HEK293 (cell line): ENCODE data around the gene RSRC2.

Experiments used
- CTCF ChIA-PET: fragments of 350-600 bp; formaldehyde crosslinking; extraction: SDS; loops from one replicate; lab custom pipeline; 2021; ENCODE audit warnings: antibody characterized with exemption; lab: Yijun Ruan, JAX
- POLR2A ChIA-PET: fragments of 300-600 bp; formaldehyde crosslinking; extraction: SDS; loops from one replicate; lab custom pipeline; 2020; ENCODE audit warnings: antibody characterized with exemption, inconsistent platforms; lab: Yijun Ruan, JAX
- H3K27ac ChIP-seq: fragments of 200-500 bp; sonication (Bioruptor generic); 2 replicates; pipeline ENCODE4 v1.5.1; 2014; ENCODE audit warnings: low read depth, low read length, control low read depth, inconsistent platforms; ENCODE audit errors: extremely low read depth
- H3K36me3 ChIP-seq, 2 experiments: fragments of 200-500 bp in 1 of 2; sonication (Bioruptor generic) in 1 of 2; 1 replicate in 1 of 2; 2 replicates in 1 of 2; pipeline ENCODE4 v1.5.1; 2014 to 2017; ENCODE audit warnings: inconsistent platforms in 2 of 2, low read length in 2 of 2; ENCODE audit not compliant: control insufficient read depth in 2 of 2, insufficient read depth in 1 of 2
- H3K4me1 ChIP-seq: fragments of 200-500 bp; sonication (Bioruptor generic); 2 replicates; pipeline ENCODE4 v1.5.1; 2014; ENCODE audit warnings: mild to moderate bottlenecking, low read length, inconsistent platforms; ENCODE audit not compliant: control insufficient read depth, insufficient read depth
- H3K4me3 ChIP-seq: 2 replicates; pipeline ENCODE4 v1.5.1; 2011; ENCODE audit warnings: low read depth, mild to moderate bottlenecking, control low read depth, low read length, moderate library complexity
- H3K9me3 ChIP-seq: fragments of 200-500 bp; sonication (Bioruptor generic); 2 replicates; pipeline ENCODE4 v1.5.1; 2014; ENCODE audit warnings: low read depth, low read length, inconsistent platforms; ENCODE audit not compliant: control insufficient read depth, insufficient read depth
- GLI2 ChIP-seq: fragments of 450-650 bp; formaldehyde crosslinking; IDR thresholded peaks from 2 replicates; pipeline ENCODE4; 2017; ENCODE audit warnings: missing biosample characterization, missing genetic modification characterization, low read depth, borderline replicate concordance
- GLIS1 ChIP-seq: fragments of 450-650 bp; formaldehyde crosslinking; IDR thresholded peaks from 2 replicates; pipeline ENCODE4 v1.5.1; 2016; ENCODE audit warnings: missing biosample characterization, missing genetic modification characterization
- MEIS1 ChIP-seq: sonication (generic); formaldehyde crosslinking; IDR thresholded peaks from 2 replicates; pipeline ENCODE4 v1.8.1; 2022; ENCODE audit warnings: missing genetic modification reagents, mild to moderate bottlenecking, borderline replicate concordance
- MYNN ChIP-seq: fragments of 450-650 bp; formaldehyde crosslinking; IDR thresholded peaks from 2 replicates; pipeline ENCODE4 v1.5.1; 2016; ENCODE audit warnings: missing biosample characterization, missing genetic modification characterization, borderline replicate concordance
- REPIN1 ChIP-seq: fragments of 450-650 bp; formaldehyde crosslinking; IDR thresholded peaks from 2 replicates; pipeline ENCODE4 v1.5.1; 2017; ENCODE audit warnings: missing biosample characterization, missing genetic modification characterization, low read depth
- SETDB1 ChIP-seq: IDR thresholded peaks from one replicate; pipeline ENCODE4 v1.6.1; 2017; ENCODE audit warnings: mild to moderate bottlenecking, low read length, moderate library complexity, mixed read lengths; ENCODE audit not compliant: insufficient read length
- SP3 ChIP-seq: fragments of 450-650 bp; formaldehyde crosslinking; IDR thresholded peaks from 2 replicates; pipeline ENCODE4 v1.5.1; 2016; ENCODE audit warnings: missing biosample characterization, missing genetic modification characterization
- ZBTB20 ChIP-seq: fragments of 450-650 bp; formaldehyde crosslinking; IDR thresholded peaks from 2 replicates; pipeline ENCODE4 v1.5.1; 2016; ENCODE audit warnings: missing biosample characterization, missing genetic modification characterization
- ZIC2 ChIP-seq: fragments of 450-650 bp; formaldehyde crosslinking; IDR thresholded peaks from 2 replicates; pipeline ENCODE4 v1.5.1; 2016; ENCODE audit warnings: missing biosample characterization, missing genetic modification characterization
- ZNF132 ChIP-seq: fragments of 450-650 bp; formaldehyde crosslinking; IDR thresholded peaks from 2 replicates; pipeline ENCODE4 v1.5.1; 2017; ENCODE audit warnings: missing biosample characterization, missing genetic modification characterization, borderline replicate concordance
- ZNF148 ChIP-seq: fragments of 450-650 bp; formaldehyde crosslinking; IDR thresholded peaks from 2 replicates; pipeline ENCODE4 v1.5.0; 2017; ENCODE audit warnings: missing biosample characterization, missing genetic modification characterization, borderline replicate concordance
- ZNF155 ChIP-seq: fragments of 450-650 bp; formaldehyde crosslinking; IDR thresholded peaks from 2 replicates; pipeline ENCODE4 v1.5.1; 2016; ENCODE audit warnings: missing biosample characterization, missing genetic modification characterization
- ZNF157 ChIP-seq: fragments of 450-650 bp; formaldehyde crosslinking; IDR thresholded peaks from 2 replicates; pipeline ENCODE4 v1.5.1; 2016; ENCODE audit warnings: missing biosample characterization, missing genetic modification characterization
- ZNF16 ChIP-seq: fragments of 450-650 bp; formaldehyde crosslinking; IDR thresholded peaks from 2 replicates; pipeline ENCODE4 v1.5.1; 2016; ENCODE audit warnings: low read depth, missing biosample characterization, missing genetic modification characterization
- ZNF335 ChIP-seq: fragments of 450-650 bp; formaldehyde crosslinking; conservative IDR thresholded peaks from 2 replicates; pipeline ENCODE4 v1.5.1; 2016; ENCODE audit warnings: missing biosample characterization, missing genetic modification characterization
- ZNF394 ChIP-seq: fragments of 450-650 bp; formaldehyde crosslinking; IDR thresholded peaks from 2 replicates; pipeline ENCODE4 v1.5.1; 2016; ENCODE audit warnings: missing biosample characterization, missing genetic modification characterization, mild to moderate bottlenecking, moderate library complexity, borderline replicate concordance
- ZNF416 ChIP-seq: fragments of 450-650 bp; formaldehyde crosslinking; IDR thresholded peaks from 2 replicates; pipeline ENCODE4 v1.5.1; 2016; ENCODE audit warnings: missing biosample characterization, missing genetic modification characterization
- ZNF433 ChIP-seq: fragments of 450-650 bp; formaldehyde crosslinking; IDR thresholded peaks from 2 replicates; pipeline ENCODE4 v1.5.1; 2016; ENCODE audit warnings: missing biosample characterization, missing genetic modification characterization, low read depth
- ZNF558 ChIP-seq: fragments of 450-650 bp; formaldehyde crosslinking; IDR thresholded peaks from 2 replicates; pipeline ENCODE4 v1.5.1; 2016; ENCODE audit warnings: missing biosample characterization, missing genetic modification characterization
- ZNF561 ChIP-seq: fragments of 450-650 bp; IDR thresholded peaks from 2 replicates; pipeline ENCODE4 v1.5.1; 2018; ENCODE audit warnings: missing biosample characterization, missing genetic modification characterization, borderline replicate concordance
- ZNF585B ChIP-seq: fragments of 450-650 bp; formaldehyde crosslinking; IDR thresholded peaks from 2 replicates; pipeline ENCODE4 v1.5.1; 2016; ENCODE audit warnings: missing biosample characterization, missing genetic modification characterization
- ZNF785 ChIP-seq: fragments of 450-650 bp; formaldehyde crosslinking; IDR thresholded peaks from 2 replicates; pipeline ENCODE4 v1.5.1; 2016; ENCODE audit warnings: missing biosample characterization, missing genetic modification characterization
- TF ChIP-seq, protein P1 (sequence below): fragments of 450-650 bp; formaldehyde crosslinking; optimal IDR thresholded peaks from 2 replicates; pipeline ENCODE3; 2016; ENCODE audit warnings: missing biosample characterization, mild to moderate bottlenecking, missing genetic modification characterization
- TF ChIP-seq, protein P2 (sequence below): fragments of 450-650 bp; formaldehyde crosslinking; IDR thresholded peaks from 2 replicates; pipeline ENCODE4 v1.5.1; 2016; ENCODE audit warnings: missing biosample characterization, missing genetic modification characterization
- TF ChIP-seq, protein P3 (sequence below): fragments of 450-650 bp; formaldehyde crosslinking; IDR thresholded peaks from 2 replicates; pipeline ENCODE4 v1.5.1; 2016; ENCODE audit warnings: missing biosample characterization, missing genetic modification characterization

RSRC2 gene

GRCh38 chr12:122528992-122529391 is 2.3 kb upstream of the RSRC2 start:
- POLR2A ChIA-PET, result no interaction called here

GRCh38 chr12:122528582-122528981 is 1.8 kb upstream of the RSRC2 start:
- Histone ChIP-seq H3K4me1 (peaks cover 5% of the 10 kb centered on the region; the same call in 1 of the 2 replicates), H3K27ac (no peak overlapping the region), H3K36me3 (peaks cover 38 to 46% of the 10 kb centered on the region in 2 experiments), H3K9me3 (no peaks in the 10 kb centered on the region), H3K4me3 (no peak overlapping the region; the same call in 1 of the 2 replicates)
- CTCF ChIA-PET, result interaction anchor here (0.6 kb wide), 1 partner anchor 264 kb away, joined by 3 read pairs; no protein-coding TSS in a partner anchor
- TF ChIP-seq SP3 (tag by site-specific recombination) (no peak), MYNN (tag by site-specific recombination) (no peak), ZNF433 (tag by site-specific recombination) (no peak), ZNF785 (tag by site-specific recombination) (no peak), REPIN1 (tag by site-specific recombination) (no peak)
- TF ChIP-seq, protein P1, sequence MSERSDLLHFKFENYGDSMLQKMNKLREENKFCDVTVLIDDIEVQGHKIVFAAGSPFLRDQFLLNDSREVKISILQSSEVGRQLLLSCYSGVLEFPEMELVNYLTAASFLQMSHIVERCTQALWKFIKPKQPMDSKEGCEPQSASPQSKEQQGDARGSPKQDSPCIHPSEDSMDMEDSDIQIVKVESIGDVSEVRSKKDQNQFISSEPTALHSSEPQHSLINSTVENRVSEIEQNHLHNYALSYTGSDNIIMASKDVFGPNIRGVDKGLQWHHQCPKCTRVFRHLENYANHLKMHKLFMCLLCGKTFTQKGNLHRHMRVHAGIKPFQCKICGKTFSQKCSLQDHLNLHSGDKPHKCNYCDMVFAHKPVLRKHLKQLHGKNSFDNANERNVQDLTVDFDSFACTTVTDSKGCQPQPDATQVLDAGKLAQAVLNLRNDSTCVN (tag by site-specific recombination), result no peak
- POLR2A ChIA-PET, result no interaction called here

More at GRCh38 chr12:122528992-122529391, 2.3 kb upstream of the RSRC2 start:
- TF ChIP-seq ZNF416 (tag by site-specific recombination), result no peak
- no peak for TF ChIP-seq GLIS1 (tag by site-specific recombination)
- no peak for TF ChIP-seq ZNF157 (tag by site-specific recombination)
- TF ChIP-seq SETDB1, result no peak
- TF ChIP-seq ZNF155 (tag by site-specific recombination), result no peak
- no peak for TF ChIP-seq ZNF148 (tag by site-specific recombination)
- TF ChIP-seq ZNF394, result no peak
- TF ChIP-seq ZIC2 (tag by site-specific recombination), result no peak
- TF ChIP-seq ZNF132 (tag by site-specific recombination), result no peak
- no peak for TF ChIP-seq ZNF585B (tag by site-specific recombination)
- no peak for TF ChIP-seq GLI2
- H3K9me3 ChIP-seq, result no peaks in the 10 kb centered on the region
- H3K4me1 ChIP-seq, result 0 out of 2 replicates have a peak, but pooled peaks cover 3% of the 10 kb centered on the region
- no peak overlapping the region for H3K27ac ChIP-seq
- CTCF ChIA-PET, result interaction anchor here (0.6 to 1.1 kb wide), 3 partner anchors 63 to 327 kb away, joined by 3 read pairs; no protein-coding TSS in a partner anchor
- H3K4me3 ChIP-seq, result no peak overlapping the region
- H3K36me3 ChIP-seq, result peaks cover 38 to 48% of the 10 kb centered on the region in 2 experiments

DNA sequence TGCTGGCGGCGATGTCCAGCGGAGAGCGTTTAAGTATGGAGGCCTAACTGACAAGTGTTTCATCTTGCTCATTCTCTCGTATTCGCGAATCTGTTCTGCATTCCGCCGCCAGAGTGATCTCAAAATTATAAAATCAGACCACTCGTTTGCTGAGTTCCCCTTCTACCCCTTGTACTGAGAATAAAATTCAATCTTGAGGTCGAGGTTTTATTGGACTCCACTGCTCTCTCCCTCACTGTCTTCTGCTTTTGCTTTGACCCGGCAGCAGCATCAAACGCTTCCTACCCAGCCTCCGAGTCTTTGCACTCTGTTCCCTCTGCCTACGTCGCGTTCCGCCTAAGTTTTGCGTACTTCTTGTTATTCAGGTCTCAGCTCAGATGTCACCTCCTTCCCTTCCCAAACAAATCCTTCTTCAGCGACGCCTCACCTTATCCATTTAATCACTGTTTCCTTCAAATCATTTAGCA is 775 bp upstream of the RSRC2 start:
- ChIA-PET CTCF (interaction anchor here (0.6 kb wide), 1 partner anchor 246 kb away, joined by 3 read pairs; no protein-coding TSS in a partner anchor), POLR2A (interaction anchor here (0.7 to 3.2 kb wide), 14 partner anchors 8 to 302 kb away, joined by 3 to 55 read pairs (median 5); partner anchors contain the start of genes DENR, DIABLO and ZCCHC8)
- peak overlapping the region; percentile 69 for H3K4me3 ChIP-seq
- H3K36me3 ChIP-seq, result peaks cover 35 to 41% of the 10 kb centered on the region in 2 experiments
- H3K4me1 ChIP-seq, result peaks cover 15% of the 10 kb centered on the region
- H3K27ac ChIP-seq, result peak overlapping the region; percentile 98
- no peaks in the 10 kb centered on the region for H3K9me3 ChIP-seq
- TF ChIP-seq ZNF558 (tag by site-specific recombination), result no peak
- TF ChIP-seq, protein P2, sequence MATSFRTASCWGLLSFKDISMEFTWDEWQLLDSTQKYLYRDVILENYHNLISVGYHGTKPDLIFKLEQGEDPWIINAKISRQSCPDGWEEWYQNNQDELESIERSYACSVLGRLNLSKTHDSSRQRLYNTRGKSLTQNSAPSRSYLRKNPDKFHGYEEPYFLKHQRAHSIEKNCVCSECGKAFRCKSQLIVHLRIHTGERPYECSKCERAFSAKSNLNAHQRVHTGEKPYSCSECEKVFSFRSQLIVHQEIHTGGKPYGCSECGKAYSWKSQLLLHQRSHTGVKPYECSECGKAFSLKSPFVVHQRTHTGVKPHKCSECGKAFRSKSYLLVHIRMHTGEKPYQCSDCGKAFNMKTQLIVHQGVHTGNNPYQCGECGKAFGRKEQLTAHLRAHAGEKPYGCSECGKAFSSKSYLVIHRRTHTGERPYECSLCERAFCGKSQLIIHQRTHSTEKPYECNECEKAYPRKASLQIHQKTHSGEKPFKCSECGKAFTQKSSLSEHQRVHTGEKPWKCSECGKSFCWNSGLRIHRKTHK (tag by site-specific recombination), result no peak
- peak; percentile 21 for TF ChIP-seq ZNF335 (tag by site-specific recombination)
- TF ChIP-seq SP3 (tag by site-specific recombination), result no peak
- 0 out of 2 replicates have a peak, but pooled peaks have one; percentile 17 for TF ChIP-seq ZBTB20
- no peak for TF ChIP-seq ZNF561
- TF ChIP-seq ZNF16 (tag by site-specific recombination), result 0 out of 2 replicates have a peak, but pooled peaks have one; percentile 9
- TF ChIP-seq, protein P3, sequence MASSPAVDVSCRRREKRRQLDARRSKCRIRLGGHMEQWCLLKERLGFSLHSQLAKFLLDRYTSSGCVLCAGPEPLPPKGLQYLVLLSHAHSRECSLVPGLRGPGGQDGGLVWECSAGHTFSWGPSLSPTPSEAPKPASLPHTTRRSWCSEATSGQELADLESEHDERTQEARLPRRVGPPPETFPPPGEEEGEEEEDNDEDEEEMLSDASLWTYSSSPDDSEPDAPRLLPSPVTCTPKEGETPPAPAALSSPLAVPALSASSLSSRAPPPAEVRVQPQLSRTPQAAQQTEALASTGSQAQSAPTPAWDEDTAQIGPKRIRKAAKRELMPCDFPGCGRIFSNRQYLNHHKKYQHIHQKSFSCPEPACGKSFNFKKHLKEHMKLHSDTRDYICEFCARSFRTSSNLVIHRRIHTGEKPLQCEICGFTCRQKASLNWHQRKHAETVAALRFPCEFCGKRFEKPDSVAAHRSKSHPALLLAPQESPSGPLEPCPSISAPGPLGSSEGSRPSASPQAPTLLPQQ (tag by site-specific recombination), result no peak
- TF ChIP-seq MEIS1 (CRISPR knock-in tag), result no peak
